Liver (tissue), 9 donors: ENCODE data around the gene DCAF16. TPM values are rescaled to one million over a fixed set of nuclear protein-coding genes. Genes with fewer than 3 reads are reported as not detected.
"Not testable (repeated sequence)": the region's sequence is repeated elsewhere in the genome, so short reads cannot be mapped to it uniquely, and the experiment has no call there.

Source experiments
- DNase-seq: peaks from one replicate; pipeline ENCODE4 v3.0.0-alpha.2; 2017; ENCODE audit warnings: low spot score
- H3K27ac ChIP-seq, 2 donors: one replicate each; pipeline ENCODE4 v1.7.0; 2013; ENCODE audit warnings: inconsistent platforms in 2 of 2, low read length in 2 of 2, control low read depth in 1 of 2, low read depth in 1 of 2, mild to moderate bottlenecking in 1 of 2
- H3K27me3 ChIP-seq, 4 donors: one replicate each; pipeline versions ENCODE4 v1.6.1 to v1.7.0; 2013; ENCODE audit warnings: low read length in 3 of 4, inconsistent platforms in 1 of 4, mild to moderate bottlenecking in 1 of 4, moderate library complexity in 1 of 4; ENCODE audit not compliant: control insufficient read depth in 4 of 4, insufficient read depth in 4 of 4
- H3K36me3 ChIP-seq, 4 donors: one replicate each; pipeline versions ENCODE4 v1.6.1 to v1.7.0; 2013; ENCODE audit warnings: low read length in 3 of 4, mild to moderate bottlenecking in 3 of 4, low read depth in 1 of 4, moderate library complexity in 1 of 4; ENCODE audit not compliant: control insufficient read depth in 4 of 4, insufficient read depth in 3 of 4
- H3K4me1 ChIP-seq, 4 donors: one replicate each; pipeline versions ENCODE4 v1.6.1 to v1.7.0; 2013; ENCODE audit warnings: low read length in 3 of 4, mild to moderate bottlenecking in 3 of 4, moderate library complexity in 1 of 4; ENCODE audit not compliant: control insufficient read depth in 4 of 4, insufficient read depth in 4 of 4
- H3K4me3 ChIP-seq, 3 donors: one replicate each; pipeline versions ENCODE4 v1.6.1 to v1.7.0; 2013; ENCODE audit warnings: low read length in 3 of 3, control low read depth in 1 of 3, low read depth in 1 of 3, mild to moderate bottlenecking in 1 of 3
- H3K9ac ChIP-seq, 2 donors: one replicate each; pipeline ENCODE4 v1.7.0; 2013; ENCODE audit warnings: low read length in 2 of 2, mild to moderate bottlenecking in 2 of 2, moderate library complexity in 2 of 2, control low read depth in 1 of 2, low read depth in 1 of 2
- H3K9me3 ChIP-seq, 4 donors: one replicate each; pipeline versions ENCODE4 v1.6.1 to v1.7.0; 2013; ENCODE audit warnings: low read length in 3 of 4; ENCODE audit not compliant: control insufficient read depth in 4 of 4
- ATF3 ChIP-seq: IDR thresholded peaks from 2 replicates; pipeline ENCODE4 v1.6.1; 2016; ENCODE audit warnings: antibody characterized with exemption
- CTCF ChIP-seq: fragments of 150-350 bp; IDR thresholded peaks from 2 replicates; pipeline ENCODE4 v1.5.1; 2017; ENCODE audit warnings: improper control_type of control experiment, low read depth, low read length; ENCODE audit not compliant: missing input control
- EGR1 ChIP-seq, 2 donors: IDR thresholded peaks; 2 replicates each; pipeline ENCODE4 v1.6.1; 2016 to 2018; ENCODE audit warnings: antibody characterized with exemption in 2 of 2, low read depth in 2 of 2
- FOXA1 ChIP-seq: IDR thresholded peaks from 2 replicates; pipeline ENCODE4 v1.6.1; 2016; ENCODE audit warnings: antibody characterized with exemption
- FOXA2 ChIP-seq: IDR thresholded peaks from 2 replicates; pipeline ENCODE4 v1.6.1; 2016; ENCODE audit warnings: antibody characterized with exemption
- HNF4G ChIP-seq: IDR thresholded peaks from 2 replicates; pipeline ENCODE4 v1.6.1; 2016; ENCODE audit warnings: antibody characterized with exemption
- JUND ChIP-seq, 2 donors: IDR thresholded peaks; 2 replicates each; pipeline ENCODE4 v1.6.1; 2016; ENCODE audit warnings: antibody characterized with exemption in 2 of 2
- MAX ChIP-seq: IDR thresholded peaks from 2 replicates; pipeline ENCODE4 v1.6.1; 2016; ENCODE audit warnings: antibody characterized with exemption
- RAD21 ChIP-seq, 2 donors: IDR thresholded peaks; 2 replicates each; pipeline ENCODE4 v1.6.1; 2016; ENCODE audit warnings: antibody characterized with exemption in 2 of 2, mild to moderate bottlenecking in 2 of 2
- RXRA ChIP-seq, 2 donors: IDR thresholded peaks; 2 replicates each; pipeline ENCODE4 v1.6.1; 2017 to 2018; ENCODE audit warnings: antibody characterized with exemption in 2 of 2, mild to moderate bottlenecking in 1 of 2
- SP1 ChIP-seq: IDR thresholded peaks from 2 replicates; pipeline ENCODE4 v1.6.1; 2018; ENCODE audit warnings: antibody characterized with exemption, mild to moderate bottlenecking
- TAF1 ChIP-seq: conservative IDR thresholded peaks from 2 replicates; pipeline ENCODE4 v1.6.1; 2016; ENCODE audit warnings: antibody characterized with exemption, mild to moderate bottlenecking
- YY1 ChIP-seq: IDR thresholded peaks from 2 replicates; pipeline ENCODE4 v1.6.1; 2016; ENCODE audit warnings: antibody characterized with exemption, mild to moderate bottlenecking
- WGBS: extraction: QIAGEN DNeasy Blood & Tissue Kit; methylation state at CpG from one replicate; pipeline ENCODE4 v1.1.7; 2013; 5-methylcytosine and 5-hydroxymethylcytosine counted together
- polyA plus RNA-seq, 2 donors: library from polyadenylated mRNA; stranded (reverse) in 1 of 2; unstranded in 1 of 2; fragments of 200-250 nt in 1 of 2; fragments of >200 nt in 1 of 2; fragmentation: Nextera tagmentation in 1 of 2; extraction: Ambion mirVana in 1 of 2; gene quantifications; one replicate each; pipeline versions ENCODE4 v1.2.1 to v1.2.3, GENCODE V29; 2013 to 2015
- total RNA-seq, 2 donors: library from RNA; depleted of rRNA; stranded (reverse); fragments of >200 nt; gene quantifications; one replicate each; pipeline ENCODE4 v1.2.3, GENCODE V29; 2014
- TF ChIP-seq, protein P1 (sequence below): IDR thresholded peaks from 2 replicates; pipeline ENCODE4 v1.6.1; 2016; ENCODE audit warnings: antibody characterized with exemption, mild to moderate bottlenecking
- TF ChIP-seq, protein P2 (sequence below): IDR thresholded peaks from 2 replicates; pipeline ENCODE4 v1.6.1; 2016; ENCODE audit warnings: antibody characterized with exemption
- donor health status: healthy.
- donor health status: healthy.
- donor health status: healthy.
- donor health status: healthy.
- donor health status: healthy.

Gene DCAF16
- total and polyA plus RNA-seq, 4 donors: 1.6 to 13.4 (median 5.0) TPM

GRCh38 chr4:17851959-17852358, 41.4 kb upstream of the DCAF16 start:
- Histone ChIP-seq H3K4me1 (no peaks in the 10 kb centered on the region), H3K27ac (no peak overlapping the region), H3K27me3 (no peaks in the 10 kb centered on the region), H3K4me3 (no peak overlapping the region), H3K36me3 (no peaks in the 10 kb centered on the region), H3K9ac (no peak overlapping the region), H3K9me3 (no peaks in the 10 kb centered on the region)
- no peak for TF ChIP-seq MAX
- no peak for TF ChIP-seq RAD21 (IDR thresholded peaks at IDR 0.05)
- TF ChIP-seq HNF4G: no peak
- no peak for TF ChIP-seq JUND (IDR thresholded peaks at IDR 0.05)
- TF ChIP-seq CTCF: no peak
- TF ChIP-seq FOXA2: no peak
- TF ChIP-seq RXRA (IDR thresholded peaks at IDR 0.05): no peak
- TF ChIP-seq FOXA1: no peak
- TF ChIP-seq SP1: no peak
- TF ChIP-seq EGR1 (IDR thresholded peaks at IDR 0.05; ENCODE audit: low read depth in 2 of 2): no peak
- TF ChIP-seq YY1: no peak
- TF ChIP-seq ATF3: no peak
- TF ChIP-seq, protein P1, sequence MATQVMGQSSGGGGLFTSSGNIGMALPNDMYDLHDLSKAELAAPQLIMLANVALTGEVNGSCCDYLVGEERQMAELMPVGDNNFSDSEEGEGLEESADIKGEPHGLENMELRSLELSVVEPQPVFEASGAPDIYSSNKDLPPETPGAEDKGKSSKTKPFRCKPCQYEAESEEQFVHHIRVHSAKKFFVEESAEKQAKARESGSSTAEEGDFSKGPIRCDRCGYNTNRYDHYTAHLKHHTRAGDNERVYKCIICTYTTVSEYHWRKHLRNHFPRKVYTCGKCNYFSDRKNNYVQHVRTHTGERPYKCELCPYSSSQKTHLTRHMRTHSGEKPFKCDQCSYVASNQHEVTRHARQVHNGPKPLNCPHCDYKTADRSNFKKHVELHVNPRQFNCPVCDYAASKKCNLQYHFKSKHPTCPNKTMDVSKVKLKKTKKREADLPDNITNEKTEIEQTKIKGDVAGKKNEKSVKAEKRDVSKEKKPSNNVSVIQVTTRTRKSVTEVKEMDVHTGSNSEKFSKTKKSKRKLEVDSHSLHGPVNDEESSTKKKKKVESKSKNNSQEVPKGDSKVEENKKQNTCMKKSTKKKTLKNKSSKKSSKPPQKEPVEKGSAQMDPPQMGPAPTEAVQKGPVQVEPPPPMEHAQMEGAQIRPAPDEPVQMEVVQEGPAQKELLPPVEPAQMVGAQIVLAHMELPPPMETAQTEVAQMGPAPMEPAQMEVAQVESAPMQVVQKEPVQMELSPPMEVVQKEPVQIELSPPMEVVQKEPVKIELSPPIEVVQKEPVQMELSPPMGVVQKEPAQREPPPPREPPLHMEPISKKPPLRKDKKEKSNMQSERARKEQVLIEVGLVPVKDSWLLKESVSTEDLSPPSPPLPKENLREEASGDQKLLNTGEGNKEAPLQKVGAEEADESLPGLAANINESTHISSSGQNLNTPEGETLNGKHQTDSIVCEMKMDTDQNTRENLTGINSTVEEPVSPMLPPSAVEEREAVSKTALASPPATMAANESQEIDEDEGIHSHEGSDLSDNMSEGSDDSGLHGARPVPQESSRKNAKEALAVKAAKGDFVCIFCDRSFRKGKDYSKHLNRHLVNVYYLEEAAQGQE: no peak
- DNase-seq: no peak

GRCh38 chr4:17850295-17850694, 39.7 kb upstream of the DCAF16 start:
- not testable (repeated sequence) for H3K27me3 ChIP-seq, H3K4me1 ChIP-seq, H3K36me3 ChIP-seq, H3K9me3 ChIP-seq, DNase-seq, H3K4me3 ChIP-seq, H3K27ac ChIP-seq, H3K9ac ChIP-seq
- WGBS: 93% methylated on average over 1 of the region's 1 CpG

DNA sequence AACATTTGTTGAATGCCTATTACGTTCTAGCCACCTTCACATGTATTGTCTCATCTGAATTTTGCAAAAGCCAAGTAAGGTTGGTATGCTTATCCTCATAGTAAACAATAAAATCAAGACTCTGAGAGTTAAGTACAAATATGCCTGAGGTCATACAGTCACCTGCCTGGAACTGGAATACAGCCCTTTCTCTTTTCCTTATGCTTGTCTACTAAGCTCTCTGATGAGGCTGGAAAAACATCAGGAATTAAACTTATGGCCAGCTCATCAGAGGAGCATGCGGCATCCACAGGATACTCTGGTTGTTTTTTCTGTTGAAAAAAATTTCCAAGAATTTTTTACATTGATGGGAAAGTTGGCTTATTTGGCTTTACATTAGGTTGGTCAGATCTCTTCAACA, 35.7 kb upstream of the DCAF16 start:
- Histone ChIP-seq H3K4me3 (no peak overlapping the region), H3K9me3 (no peaks in the 10 kb centered on the region), H3K4me1 (no peaks in the 10 kb centered on the region), H3K36me3 (no peaks in the 10 kb centered on the region), H3K27ac (no peak overlapping the region), H3K27me3 (no peaks in the 10 kb centered on the region), H3K9ac (no peak overlapping the region)
- WGBS: 98% methylated on average over 2 of the region's 2 CpGs
- DNase-seq: no peak
- TF ChIP-seq, protein P1: no peak
- TF ChIP-seq MAX (no peak), JUND (IDR thresholded peaks at IDR 0.05) (no peak), EGR1 (IDR thresholded peaks at IDR 0.05; ENCODE audit: low read depth in 2 of 2) (no peak), TAF1 (no peak), YY1 (no peak), ATF3 (no peak)
- TF ChIP-seq, protein P2, sequence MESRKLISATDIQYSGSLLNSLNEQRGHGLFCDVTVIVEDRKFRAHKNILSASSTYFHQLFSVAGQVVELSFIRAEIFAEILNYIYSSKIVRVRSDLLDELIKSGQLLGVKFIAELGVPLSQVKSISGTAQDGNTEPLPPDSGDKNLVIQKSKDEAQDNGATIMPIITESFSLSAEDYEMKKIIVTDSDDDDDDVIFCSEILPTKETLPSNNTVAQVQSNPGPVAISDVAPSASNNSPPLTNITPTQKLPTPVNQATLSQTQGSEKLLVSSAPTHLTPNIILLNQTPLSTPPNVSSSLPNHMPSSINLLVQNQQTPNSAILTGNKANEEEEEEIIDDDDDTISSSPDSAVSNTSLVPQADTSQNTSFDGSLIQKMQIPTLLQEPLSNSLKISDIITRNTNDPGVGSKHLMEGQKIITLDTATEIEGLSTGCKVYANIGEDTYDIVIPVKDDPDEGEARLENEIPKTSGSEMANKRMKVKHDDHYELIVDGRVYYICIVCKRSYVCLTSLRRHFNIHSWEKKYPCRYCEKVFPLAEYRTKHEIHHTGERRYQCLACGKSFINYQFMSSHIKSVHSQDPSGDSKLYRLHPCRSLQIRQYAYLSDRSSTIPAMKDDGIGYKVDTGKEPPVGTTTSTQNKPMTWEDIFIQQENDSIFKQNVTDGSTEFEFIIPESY: no peak
